ENCODE results near the gene HSPA1A. TPM values are rescaled to one million over a fixed set of nuclear protein-coding genes. Genes with fewer than 3 reads are reported as not detected.
"Not testable (repeated sequence)": the region's sequence is repeated elsewhere in the genome, so short reads cannot be mapped to it uniquely, and the experiment has no call there.

The HSPA1A gene
- total RNA-seq, 2 donors from 2014 or later, result 240 to 354 TPM

GRCh38 chr6:31847276-31847978 is 32.1 kb downstream of the HSPA1A start:
- Histone ChIP-seq H3K4me3 (no peak overlapping the region), H3K27me3 (replicated peaks; ENCODE audit: insufficient read depth) (no peaks in the 10 kb centered on the region), H3K27ac (no peak overlapping the region), H3K36me3 (no peaks in the 10 kb centered on the region), H3K9me3 (no peaks in the 10 kb centered on the region), H3K4me1 (ENCODE audit: control insufficient read depth in 1 of 2, low read depth in 2 of 2) (no peaks in the 10 kb centered on the region)
- ATAC-seq (ENCODE audit: insufficient number of reproducible peaks, low FRiP score, low read depth) (no peak), DNase-seq (ENCODE audit: low spot score) (no peak)
- no peak for TF ChIP-seq CTCF (IDR thresholded peaks at IDR 0.05)

- ATAC-seq (ENCODE audit: insufficient number of reproducible peaks, low FRiP score, low read depth) (no peak), DNase-seq (ENCODE audit: low spot score) (no peak)
- Histone ChIP-seq H3K27ac (no peak overlapping the region), H3K27me3 (replicated peaks; ENCODE audit: insufficient read depth) (no peaks in the 10 kb centered on the region), H3K4me1 (ENCODE audit: control insufficient read depth in 1 of 2, low read depth in 2 of 2) (no peaks in the 10 kb centered on the region), H3K9me3 (no peaks in the 10 kb centered on the region), H3K36me3 (no peaks in the 10 kb centered on the region), H3K4me3 (no peak overlapping the region)
- TF ChIP-seq CTCF (IDR thresholded peaks at IDR 0.05), result no peak
These were observed 35.6 kb downstream of the HSPA1A start for GRCh38 chr6:31850765-31851484.

GRCh38 chr6:31851485-31851832 is 36.1 kb downstream of the HSPA1A start:
- no peak for TF ChIP-seq CTCF (IDR thresholded peaks at IDR 0.05)
- no peaks in the 10 kb centered on the region for H3K9me3 ChIP-seq
- H3K27me3 ChIP-seq (replicated peaks; ENCODE audit: insufficient read depth), result no peaks in the 10 kb centered on the region
- H3K36me3 ChIP-seq, result no peaks in the 10 kb centered on the region
- H3K4me1 ChIP-seq (ENCODE audit: control insufficient read depth in 1 of 2, low read depth in 2 of 2), result no peaks in the 10 kb centered on the region
- DNase-seq (ENCODE audit: low spot score) (no peak), ATAC-seq (ENCODE audit: insufficient number of reproducible peaks, low FRiP score, low read depth) (no peak)
- H3K4me3 ChIP-seq, result no peak overlapping the region
- H3K27ac ChIP-seq, result no peak overlapping the region

GRCh38 chr6:31851980-31852718 is 36.8 kb downstream of the HSPA1A start:
- H3K27ac ChIP-seq; H3K4me3 ChIP-seq; H3K36me3 ChIP-seq; H3K27me3 ChIP-seq (replicated peaks; ENCODE audit: insufficient read depth); DNase-seq (ENCODE audit: low spot score); H3K9me3 ChIP-seq; ATAC-seq (ENCODE audit: insufficient number of reproducible peaks, low FRiP score, low read depth); H3K4me1 ChIP-seq (ENCODE audit: control insufficient read depth in 1 of 2, low read depth in 2 of 2): not testable (repeated sequence)

GRCh38 chr6:31857774-31858173 is 42.4 kb downstream of the HSPA1A start:
- not testable (repeated sequence) for ATAC-seq (ENCODE audit: insufficient number of reproducible peaks, low FRiP score, low read depth); DNase-seq (ENCODE audit: low spot score); H3K9me3 ChIP-seq; H3K4me1 ChIP-seq (ENCODE audit: control insufficient read depth in 1 of 2, low read depth in 2 of 2); H3K27ac ChIP-seq; H3K4me3 ChIP-seq; H3K27me3 ChIP-seq (replicated peaks; ENCODE audit: insufficient read depth)
- H3K36me3 ChIP-seq, result peaks cover 15% of the 10 kb centered on the region

GRCh38 chr6:31858707-31859106 is 43.4 kb downstream of the HSPA1A start:
- Histone ChIP-seq H3K27ac (no peak overlapping the region), H3K4me3 (no peak overlapping the region), H3K27me3 (replicated peaks; ENCODE audit: insufficient read depth) (no peaks in the 10 kb centered on the region), H3K4me1 (ENCODE audit: control insufficient read depth in 1 of 2, low read depth in 2 of 2) (peaks cover 11 to 16% of the 10 kb centered on the region in 2 donors), H3K9me3 (no peaks in the 10 kb centered on the region), H3K36me3 (peaks cover 15% of the 10 kb centered on the region)
- ATAC-seq (ENCODE audit: insufficient number of reproducible peaks, low FRiP score, low read depth) (no peak), DNase-seq (ENCODE audit: low spot score) (no peak)
- no peak for TF ChIP-seq CTCF (IDR thresholded peaks at IDR 0.05)

Data from thoracic aorta (tissue), 2 donors.